ENCODE results near the gene ITGB1.

ITGB1 gene

DNA sequence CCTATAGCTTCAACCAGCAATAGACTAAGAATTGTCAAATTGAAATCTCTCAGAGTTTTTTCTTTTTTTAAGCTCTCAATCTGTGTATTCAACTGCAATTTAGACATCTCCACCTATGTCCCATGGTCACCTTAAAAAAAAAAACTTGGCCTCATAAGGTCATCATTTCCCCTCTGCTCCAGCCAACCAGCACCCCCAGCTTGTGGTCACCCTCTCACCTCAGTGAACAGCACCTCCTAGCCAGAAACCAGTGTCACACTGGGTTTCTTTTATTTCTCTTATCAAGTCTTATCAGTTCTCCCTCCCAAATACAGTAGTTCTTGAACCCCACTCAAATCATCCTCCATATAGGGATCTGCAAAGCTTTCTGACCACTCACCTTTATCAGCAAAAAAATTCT lies 4.0 kb downstream of the ITGB1 start:
- FAIRE-seq: no peak

DNA sequence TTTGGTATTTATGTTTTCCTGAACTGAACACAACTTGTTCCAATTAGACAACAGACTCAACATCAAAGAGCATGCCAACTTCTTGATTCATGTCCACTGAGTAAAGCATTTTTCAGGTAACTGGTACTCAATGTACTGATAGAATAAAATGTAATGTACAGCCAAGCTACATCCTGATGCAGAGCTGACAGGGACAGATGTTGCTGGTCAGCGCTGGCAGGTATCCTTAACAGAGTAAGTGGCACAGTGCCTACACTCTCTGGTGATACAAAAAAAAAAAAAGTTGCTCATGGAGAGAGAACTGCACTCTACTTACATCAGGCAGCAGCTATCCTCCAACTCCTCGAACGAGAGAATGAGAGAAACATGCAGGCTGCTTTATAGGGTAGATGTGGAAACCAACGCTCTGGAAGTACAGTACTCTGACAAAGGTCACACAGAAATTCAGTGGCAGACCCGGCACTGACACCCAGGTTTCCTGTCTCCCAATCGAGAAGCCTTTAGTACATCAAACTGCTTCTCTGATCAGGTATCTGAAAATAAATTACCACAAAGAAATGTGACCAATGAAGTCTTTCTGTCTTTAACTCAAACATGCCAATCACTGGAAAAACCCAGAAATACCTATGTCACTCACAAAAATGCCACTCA lies 4.6 kb downstream of the ITGB1 start:
- FAIRE-seq: peak; percentile 95

DNA sequence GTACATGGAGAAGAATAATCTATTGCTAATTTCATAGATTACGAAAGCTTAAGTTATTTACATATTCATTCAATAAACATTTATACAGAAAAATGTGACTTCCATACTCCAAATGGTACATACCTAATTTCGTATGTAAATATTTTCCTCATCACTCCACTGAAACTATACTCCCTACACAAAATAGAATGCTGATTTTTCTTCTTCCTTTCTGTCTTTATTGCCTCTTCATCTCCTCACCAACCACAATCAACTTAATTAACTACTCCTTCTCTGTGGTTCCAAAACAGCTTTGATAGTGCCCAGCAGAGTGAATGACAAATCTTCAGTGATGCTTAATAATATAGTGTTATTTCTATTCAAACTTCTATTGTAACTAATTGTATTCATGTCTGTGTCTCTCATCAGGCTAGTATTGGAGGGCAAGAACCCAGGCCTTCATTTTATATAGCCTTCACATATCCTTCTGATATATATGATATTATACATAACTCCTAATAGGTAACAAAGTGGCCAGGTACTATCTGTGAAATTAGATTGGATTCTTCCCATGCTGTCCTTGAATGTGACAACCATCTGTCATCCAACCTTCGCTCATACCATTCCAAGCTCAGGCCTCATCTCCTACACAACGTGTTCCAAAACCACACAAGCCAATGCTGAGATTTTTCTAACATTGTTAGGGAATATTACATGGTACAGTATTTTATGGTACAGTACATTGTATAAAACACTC lies 5.3 kb downstream of the ITGB1 start:
- FAIRE-seq: peak; percentile 33

GRCh38 chr10:32952094-32952493 lies 5.9 kb downstream of the ITGB1 start:
- no peak for FAIRE-seq

GRCh38 chr10:32951111-32951510 lies 6.9 kb downstream of the ITGB1 start:
- peak; percentile 83 for FAIRE-seq

GRCh38 chr10:32950591-32951108 lies 7.4 kb downstream of the ITGB1 start:
- FAIRE-seq: peak; percentile 39

DNA sequence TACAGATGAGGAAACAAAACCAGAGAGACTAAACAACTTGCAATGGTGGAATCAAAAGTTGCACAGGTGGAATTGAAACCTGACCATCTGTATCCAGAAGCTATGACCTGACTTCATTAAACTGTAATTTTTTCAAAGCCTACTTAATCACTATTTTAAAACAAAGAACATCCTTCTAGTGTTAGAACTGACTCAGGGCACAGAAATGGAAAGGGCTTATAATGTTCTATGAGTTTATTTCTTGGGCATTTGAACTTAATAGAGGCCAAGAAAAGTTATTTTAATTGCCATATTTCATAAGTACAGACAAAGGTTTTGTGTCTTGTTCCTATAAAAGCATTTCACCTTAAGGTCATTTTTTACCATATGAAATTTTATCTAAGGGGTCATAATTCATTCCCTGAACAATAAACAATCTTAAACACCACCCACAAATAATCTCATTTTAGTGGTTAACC lies 8.8 kb downstream of the ITGB1 start:
- no peak for FAIRE-seq

GRCh38 chr10:32948451-32948850 lies 9.6 kb downstream of the ITGB1 start:
- no peak for FAIRE-seq

GRCh38 chr10:32947586-32947985 lies 10.4 kb downstream of the ITGB1 start:
- FAIRE-seq: no peak

DNA sequence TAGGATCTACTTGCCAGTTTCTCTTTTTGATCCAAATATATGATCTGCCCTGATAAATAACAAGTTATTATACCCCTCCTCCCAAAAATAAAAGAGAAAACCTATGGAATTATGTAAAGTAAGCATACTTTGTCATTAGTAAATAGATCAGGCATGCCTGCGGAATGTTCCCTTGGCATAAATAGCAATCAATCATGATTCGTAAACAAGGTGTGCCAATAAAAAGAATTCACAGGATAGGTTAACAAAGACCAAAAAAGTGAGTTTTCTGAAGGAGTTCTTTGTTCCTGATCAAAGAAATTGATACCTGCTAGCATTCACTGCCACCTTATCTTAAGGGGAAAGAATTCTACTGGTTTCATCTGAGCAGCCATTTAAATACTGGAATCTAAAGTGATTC lies 11.9 kb downstream of the ITGB1 start:
- FAIRE-seq: no peak

GRCh38 chr10:32943854-32944661 lies 14.0 kb downstream of the ITGB1 start:
- no peak for FAIRE-seq

GRCh38 chr10:32943395-32943794 lies 14.6 kb downstream of the ITGB1 start:
- FAIRE-seq: no peak

DNA sequence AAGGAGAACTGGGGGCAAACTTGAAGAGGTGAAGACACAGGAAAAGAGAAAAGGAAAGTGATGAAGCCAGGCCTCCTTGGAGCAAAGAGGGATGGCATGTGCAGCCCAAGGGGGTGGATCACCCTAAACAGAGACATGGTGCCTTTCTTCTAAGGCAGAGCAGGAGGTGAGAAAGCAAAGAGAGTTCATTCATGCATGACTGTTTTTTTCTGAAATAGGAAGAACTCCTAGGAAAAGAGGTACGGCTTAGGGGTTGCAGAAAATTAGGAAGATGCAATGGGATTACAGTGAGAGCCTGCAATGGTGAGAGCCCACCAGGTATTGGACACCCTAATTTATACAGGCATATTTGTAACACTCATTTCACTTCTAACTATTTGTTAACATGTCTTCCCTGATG lies 15.9 kb downstream of the ITGB1 start:
- no peak for FAIRE-seq

DNA sequence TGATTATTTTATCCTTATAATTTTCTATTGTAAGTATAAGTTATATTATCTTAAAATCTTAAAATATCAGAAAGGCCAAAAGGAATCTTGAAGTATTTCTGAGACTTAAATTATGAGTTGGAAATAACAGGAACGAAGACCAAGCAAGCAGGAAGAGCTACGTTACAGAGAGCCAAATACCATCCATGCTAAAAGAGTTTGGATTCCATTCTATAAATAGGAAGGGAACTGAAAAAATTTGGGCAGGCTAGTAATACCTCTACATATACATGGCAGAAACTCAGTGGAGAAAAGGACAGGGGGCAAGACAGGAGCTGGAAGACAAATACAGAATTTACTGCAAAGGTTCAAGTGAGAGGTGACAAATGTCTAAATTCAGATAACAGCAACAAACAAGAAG lies 16.7 kb downstream of the ITGB1 start:
- no peak for FAIRE-seq

GRCh38 chr10:32940321-32941301 lies 17.4 kb downstream of the ITGB1 start:
- FAIRE-seq: no peak

DNA sequence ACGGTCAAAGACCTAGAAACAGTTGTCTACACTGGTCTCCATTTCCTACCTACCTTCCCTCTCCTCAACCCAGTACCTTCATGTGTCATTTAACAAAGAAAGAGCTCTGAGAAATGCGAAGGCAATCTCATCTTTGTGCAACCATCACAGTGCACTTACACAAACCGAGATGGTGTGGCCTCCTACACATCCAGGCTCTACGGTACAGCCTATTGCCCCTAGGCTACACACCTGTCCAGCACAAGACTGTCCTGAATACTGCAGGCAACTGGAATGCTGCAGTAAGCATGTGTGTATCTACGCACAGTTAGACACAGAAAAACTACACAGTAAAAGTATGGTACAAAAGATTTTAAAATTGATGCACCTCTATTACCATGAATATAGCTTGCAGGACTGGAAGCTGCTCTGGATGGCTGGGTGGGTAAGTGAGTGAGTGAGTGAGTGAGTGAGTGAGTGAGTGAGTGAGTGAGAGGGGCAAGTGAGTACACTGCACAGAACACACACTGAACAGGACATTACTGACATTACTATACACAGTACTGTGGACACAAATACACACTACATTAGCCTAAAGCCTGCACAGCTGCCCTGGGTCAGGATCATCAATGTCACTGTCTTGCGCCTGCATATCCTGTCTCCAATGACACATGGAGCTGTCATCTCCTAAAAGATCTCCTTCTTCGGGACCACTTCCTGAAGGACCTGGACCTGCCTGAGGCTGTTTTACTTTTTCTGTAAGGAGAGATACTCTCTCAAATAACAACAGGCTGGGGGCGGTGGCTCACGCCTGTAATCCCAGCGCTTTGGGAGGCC lies 18.5 kb downstream of the ITGB1 start:
- FAIRE-seq: no peak

GRCh38 chr10:32938554-32939061 lies 19.4 kb downstream of the ITGB1 start:
- FAIRE-seq: no peak

DNA sequence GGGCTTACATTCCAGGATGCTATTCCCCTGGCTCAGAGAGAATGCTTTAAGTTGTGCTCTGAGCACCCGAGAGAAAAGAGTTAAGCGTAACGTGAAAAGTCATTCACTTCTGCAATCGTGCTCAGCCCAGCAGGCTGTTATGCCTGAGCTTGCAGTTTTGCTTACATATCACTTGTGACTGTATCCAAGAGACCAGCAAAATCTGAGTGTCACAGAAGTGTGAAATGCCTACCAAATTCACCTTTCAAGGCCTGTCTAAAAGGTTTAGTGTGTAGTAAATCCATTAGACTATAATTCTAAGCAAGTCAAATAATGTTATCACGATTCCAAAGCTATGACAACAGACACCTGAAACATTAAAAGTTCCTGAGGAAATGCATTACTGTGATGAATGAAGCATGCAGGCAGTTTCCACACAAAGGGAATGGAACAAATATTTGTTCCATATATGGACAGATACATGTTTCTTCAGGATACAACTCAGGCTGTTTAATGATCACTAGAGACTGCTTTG lies 20.1 kb downstream of the ITGB1 start:
- FAIRE-seq: no peak

- no peak for FAIRE-seq
Observed at GRCh38 chr10:32932225-32932729, 25.8 kb downstream of the ITGB1 start.

DNA sequence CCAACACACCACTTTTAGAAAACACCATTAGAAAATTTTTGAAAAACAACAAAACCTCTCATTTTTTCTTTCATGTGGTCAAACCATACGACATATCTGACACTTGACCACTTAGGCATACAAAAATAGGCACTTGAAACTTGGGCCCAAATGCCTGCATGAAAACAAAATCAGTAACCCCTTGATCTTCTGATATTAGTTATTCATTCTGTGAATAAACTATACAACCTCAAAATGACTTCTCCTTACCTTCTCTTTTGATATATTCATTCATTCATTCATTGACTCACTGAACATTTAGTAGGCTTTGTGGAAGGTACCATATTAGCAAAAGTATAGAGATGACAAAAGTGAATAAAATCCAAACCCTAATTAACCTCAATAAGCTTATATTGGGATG lies 26.4 kb downstream of the ITGB1 start:
- no peak for FAIRE-seq

DNA sequence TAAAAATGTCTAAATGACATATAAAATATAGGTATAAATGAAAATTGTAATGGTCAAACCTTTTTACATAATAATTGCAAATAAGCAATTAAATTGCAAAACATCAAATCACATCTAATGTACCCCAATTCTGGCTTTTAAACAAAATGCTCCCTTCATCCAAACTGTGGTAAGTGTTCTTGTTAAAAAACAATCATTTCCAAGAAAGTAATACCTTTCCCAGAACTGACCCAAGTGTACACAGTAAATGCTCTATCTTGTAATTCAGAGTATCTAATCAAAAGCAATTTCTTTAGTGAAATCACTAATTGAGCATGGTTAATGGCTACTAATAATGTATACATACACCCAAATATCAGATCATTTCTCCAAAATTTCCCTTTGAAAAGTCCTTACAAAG lies 28.0 kb downstream of the ITGB1 start:
- no peak for FAIRE-seq

Data from G401.6 (cell line).